IMR-90 (cell line): Measurements from ENCODE around the gene FLYWCH1. TPM values are rescaled to one million over a fixed set of nuclear protein-coding genes. Genes with fewer than 3 reads are reported as not detected.

ENCODE experiments used
- ATAC-seq: fragments of 200-7000 bp; cut with Tn5 transposase; 2 replicates; pipeline ENCODE4 v1.9.1; 2020; ENCODE audit warnings: low read depth, mild to moderate bottlenecking, moderate library complexity
- BruUV-seq: library from RNA; stranded (reverse); fragments of 400-500 nt; replicated peaks from 2 replicates; lab custom pipeline; 2021; lab: Mats Ljungman, UMichigan
- CTCF ChIA-PET: fragments of 300-600 bp; formaldehyde crosslinking; extraction: SDS; loops from one replicate; lab custom pipeline; 2021; ENCODE audit warnings: antibody characterized with exemption; lab: Yijun Ruan, JAX
- POLR2A ChIA-PET: fragments of 300-600 bp; sonication (Branson Sonifier 250); formaldehyde crosslinking; loops from one replicate; lab custom pipeline; 2022; ENCODE audit warnings: antibody characterized with exemption; ENCODE audit not compliant: unreplicated experiment; lab: Charles Lee
- DNase-seq: peaks from one replicate; pipeline ENCODE4 v3.0.0; 2013
- H2AFZ ChIP-seq: replicated peaks from 2 replicates; pipeline ENCODE3; 2013; ENCODE audit warnings: low read length, mild to moderate bottlenecking; ENCODE audit not compliant: poor library complexity
- H2AK5ac ChIP-seq: 2 replicates; pipeline ENCODE4 v1.6.1; 2013; ENCODE audit warnings: low read depth, low read length, inconsistent platforms
- H2AK9ac ChIP-seq: replicated peaks from 2 replicates; pipeline ENCODE3; 2013; ENCODE audit warnings: mild to moderate bottlenecking, low read depth, low read length, moderate library complexity; ENCODE audit not compliant: poor library complexity
- H2BK120ac ChIP-seq: 2 replicates; pipeline ENCODE4 v1.6.1; 2013; ENCODE audit warnings: low read depth, low read length, inconsistent platforms
- H2BK15ac ChIP-seq: 3 replicates; pipeline ENCODE4 v1.6.1; 2013; ENCODE audit warnings: low read depth, low read length, inconsistent platforms
- H2BK20ac ChIP-seq: 2 replicates; pipeline ENCODE4 v1.6.1; 2013; ENCODE audit warnings: low read depth, mild to moderate bottlenecking, inconsistent platforms, low read length, moderate library complexity
- H2BK5ac ChIP-seq: 2 replicates; pipeline ENCODE4 v1.6.1; 2013; ENCODE audit warnings: mild to moderate bottlenecking, low read depth, low read length, inconsistent platforms; ENCODE audit not compliant: poor library complexity, severe bottlenecking
- H3K14ac ChIP-seq: replicated peaks from 2 replicates; pipeline ENCODE4 v1.6.1; 2013; ENCODE audit warnings: low read depth, low read length, inconsistent platforms
- H3K18ac ChIP-seq: 2 replicates; pipeline ENCODE4 v1.6.1; 2013; ENCODE audit warnings: low read depth, low read length, control low read depth
- H3K23ac ChIP-seq: 2 replicates; pipeline ENCODE4 v1.6.1; 2013; ENCODE audit warnings: low read depth, low read length, inconsistent platforms
- H3K27ac ChIP-seq: 2 replicates; pipeline ENCODE4 v1.5.1; 2013; ENCODE audit warnings: mild to moderate bottlenecking, control low read depth, low read length; ENCODE audit not compliant: insufficient read depth
- H3K27me3 ChIP-seq: 2 replicates; pipeline ENCODE4 v1.6.1; 2013; ENCODE audit warnings: low read length; ENCODE audit not compliant: control insufficient read depth, insufficient read depth
- H3K36me3 ChIP-seq: 2 replicates; pipeline ENCODE4 v1.6.1; 2013; ENCODE audit warnings: low read length, mixed read lengths; ENCODE audit not compliant: control insufficient read depth, insufficient read depth
- H3K4ac ChIP-seq: 2 replicates; pipeline ENCODE4 v1.6.1; 2013; ENCODE audit warnings: low read depth, low read length, inconsistent platforms
- H3K4me1 ChIP-seq: 2 replicates; pipeline ENCODE4 v1.6.1; 2013; ENCODE audit warnings: low read length, mixed read lengths; ENCODE audit not compliant: control insufficient read depth, insufficient read depth
- H3K4me2 ChIP-seq: 2 replicates; pipeline ENCODE4 v1.6.1; 2013; ENCODE audit warnings: low read depth, mild to moderate bottlenecking, control low read depth, low read length, moderate library complexity
- H3K4me3 ChIP-seq: 2 replicates; pipeline ENCODE4 v1.5.1; 2013; ENCODE audit warnings: low read depth, mild to moderate bottlenecking, control low read depth, low read length, moderate library complexity; ENCODE audit not compliant: insufficient read depth
- H3K56ac ChIP-seq: 2 replicates; pipeline ENCODE4 v1.6.1; 2013; ENCODE audit warnings: low read length, inconsistent platforms; ENCODE audit not compliant: insufficient read depth; ENCODE audit errors: extremely low read depth
- H3K79me1 ChIP-seq, 2 experiments: 2 replicates each; pipeline ENCODE4 v1.6.1; 2013; ENCODE audit warnings: low read length in 2 of 2, inconsistent platforms in 1 of 2, low read depth in 1 of 2
- H3K9ac ChIP-seq: 2 replicates; pipeline ENCODE4 v1.6.1; 2013; ENCODE audit warnings: low read depth, low read length, control low read depth
- H3K9me1 ChIP-seq: 2 replicates; pipeline ENCODE4 v1.6.1; 2013; ENCODE audit warnings: low read length, inconsistent platforms; ENCODE audit not compliant: insufficient read depth
- H3K9me3 ChIP-seq: 2 replicates; pipeline ENCODE4 v1.6.1; 2013; ENCODE audit warnings: low read length; ENCODE audit not compliant: control insufficient read depth, insufficient read depth
- H4K20me1 ChIP-seq: 2 replicates; pipeline ENCODE4 v1.6.1; 2013; ENCODE audit warnings: low read length, inconsistent platforms; ENCODE audit not compliant: insufficient read depth
- H4K5ac ChIP-seq: 2 replicates; pipeline ENCODE4 v1.6.1; 2013; ENCODE audit warnings: mild to moderate bottlenecking, low read depth, low read length, control low read depth
- H4K8ac ChIP-seq, 2 experiments: 2 replicates each; pipeline ENCODE4 v1.6.1; 2013; ENCODE audit warnings: low read depth in 2 of 2, low read length in 2 of 2, control low read depth in 1 of 2, inconsistent platforms in 1 of 2
- H4K91ac ChIP-seq: 2 replicates; pipeline ENCODE4 v1.6.1; 2013; ENCODE audit warnings: low read depth, low read length, inconsistent platforms; ENCODE audit not compliant: insufficient read depth
- CHD1 ChIP-seq: IDR thresholded peaks from 2 replicates; pipeline ENCODE4 v1.6.1; 2012; ENCODE audit warnings: low read depth, low read length, improper control_type of control experiment
- CTCF ChIP-seq: conservative IDR thresholded peaks from 2 replicates; pipeline ENCODE4 v1.5.1; 2012; ENCODE audit warnings: mild to moderate bottlenecking, low read depth, low read length, improper control_type of control experiment
- WGBS, 2 experiments: methylation state at CpG; one replicate each; pipeline versions ENCODE4 v1.1.5 to v1.1.7; 2013; ENCODE audit warnings: missing lambda C conversion rate in 2 of 2; ENCODE audit not compliant: insufficient read length in 1 of 2; ENCODE audit errors: extremely low coverage in 2 of 2; 5-methylcytosine and 5-hydroxymethylcytosine counted together
- dilution Hi-C: fragments of 300-500 bp; cut with HindIII; formaldehyde crosslinking; loops from one replicate; pipeline ENCODE4 v1.14.3; 2018; ENCODE audit warnings: low sequenced_read_pairs; ENCODE audit not compliant: unreplicated experiment
- in situ Hi-C: fragments of 300-500 bp; cut with MboI; formaldehyde crosslinking; loops from 3 replicates; pipeline ENCODE4 v1.14.3; 2019; ENCODE audit warnings: low sequenced_read_pairs, inconsistent platforms, mixed read lengths
- intact Hi-C: fragments of 100-400 bp; cut with micrococcal nuclease; formaldehyde crosslinking; loops from 2 replicates; pipeline ENCODE4 v1.10.0; 2022
- polyA plus RNA-seq, 3 experiments: library from polyadenylated mRNA; depleted of rRNA; stranded (reverse); fragments of >200 nt; gene quantifications; 2 replicates each; pipeline ENCODE4 v1.2.3, GENCODE V29; 2012; ENCODE audit warnings: low replicate concordance in 1 of 3
- total RNA-seq: library from RNA; depleted of rRNA; stranded (reverse); fragments of >200 nt; gene quantifications from 2 replicates; pipeline ENCODE4 v1.2.3, GENCODE V29; 2012

The FLYWCH1 gene
- total and polyA plus RNA-seq, 2 of the 4 experiments (the other 2 are of a cell fraction) = 14.3 to 25.2 TPM

GRCh38 chr16:2936436-2937011, 24.8 kb downstream of the FLYWCH1 start:
- no TSS peak for BruUV-seq
- POLR2A ChIA-PET = no interaction called here
- no peak overlapping the region for H3K14ac ChIP-seq
- intact Hi-C loops (no loop called here), in situ Hi-C loops (no loop called here), dilution Hi-C loops (no loop called here)
- H3K36me3 ChIP-seq = peaks cover 69% of the 10 kb centered on the region
- H2BK20ac ChIP-seq = no peak overlapping the region
- H2AK5ac ChIP-seq = no peak overlapping the region
- H3K79me1 ChIP-seq = peaks cover 0 to 4% of the 10 kb centered on the region in 2 experiments; a peak in 1 of 4 replicates
- no peaks in the 10 kb centered on the region for H3K9me1 ChIP-seq
- H2BK120ac ChIP-seq = no peak overlapping the region
- H3K18ac ChIP-seq = no peak overlapping the region
- H3K4me3 ChIP-seq = no peak overlapping the region
- TF ChIP-seq CHD1 (no peak), CTCF (no peak)
- no peak overlapping the region for H4K91ac ChIP-seq
- no peak overlapping the region for H3K9ac ChIP-seq
- no peak overlapping the region for H3K27ac ChIP-seq
- no peaks in the 10 kb centered on the region for H3K9me3 ChIP-seq
- DNase-seq (no peak), ATAC-seq (no peak)
- H2BK15ac ChIP-seq = no peak overlapping the region
- no peaks in the 10 kb centered on the region for H3K4me1 ChIP-seq
- H4K8ac ChIP-seq = no peak overlapping the region
- no peak overlapping the region for H3K4me2 ChIP-seq
- H2AK9ac ChIP-seq = no peak overlapping the region
- H3K4ac ChIP-seq = no peak overlapping the region
- no peaks in the 10 kb centered on the region for H4K20me1 ChIP-seq
- no peak overlapping the region for H2AFZ ChIP-seq
- CTCF ChIA-PET = no interaction called here
- no peak overlapping the region for H3K23ac ChIP-seq
- no peak overlapping the region for H2BK5ac ChIP-seq
- WGBS, 2 experiments = 93% methylated on average over 4 of the region's 22 CpGs; no CpG with 5 or more reads in 1 of the 2 experiments
- no peak overlapping the region for H4K5ac ChIP-seq
- no peak overlapping the region for H3K56ac ChIP-seq
- H3K27me3 ChIP-seq = no peaks in the 10 kb centered on the region
